Astrocyte (in vitro differentiated cells and primary cell): Measurements from ENCODE around the gene STK40. TPM values are rescaled to one million over a fixed set of nuclear protein-coding genes. Genes with fewer than 3 reads are reported as not detected.

Experiments
- DNase-seq: peaks from one replicate; pipeline ENCODE4 v3.0.0-alpha.2; 2010; ENCODE audit warnings: low read depth
- FAIRE-seq: peaks from 2 replicates; lab custom pipeline; 2011; peaks lifted over from hg19 to GRCh38; lab: Jason Lieb, UNC
- H2AFZ ChIP-seq: 2 replicates; pipeline ENCODE4 v1.6.0; 2012; ENCODE audit warnings: low read depth, low read length, inconsistent platforms
- H3K27ac ChIP-seq: 2 replicates; pipeline ENCODE4 v1.5.1; 2011; ENCODE audit warnings: low read depth, low read length, inconsistent platforms
- H3K27me3 ChIP-seq: 2 replicates; pipeline ENCODE4 v1.6.0; 2011; ENCODE audit warnings: low read length, inconsistent platforms; ENCODE audit not compliant: insufficient read depth
- H3K36me3 ChIP-seq: 2 replicates; pipeline ENCODE4 v1.5.1; 2011; ENCODE audit warnings: low read length, inconsistent platforms; ENCODE audit not compliant: insufficient read depth
- H3K4me1 ChIP-seq: 2 replicates; pipeline ENCODE4 v1.5.1; 2011; ENCODE audit warnings: low read length, inconsistent platforms; ENCODE audit not compliant: insufficient read depth
- H3K4me2 ChIP-seq: 2 replicates; pipeline ENCODE4 v1.6.0; 2012; ENCODE audit warnings: low read length, inconsistent platforms
- H3K4me3 ChIP-seq: 2 replicates; pipeline ENCODE4 v1.5.1; 2011; ENCODE audit warnings: low read depth, mild to moderate bottlenecking, low read length, inconsistent platforms; ENCODE audit not compliant: insufficient read depth
- H3K79me2 ChIP-seq: 2 replicates; pipeline ENCODE4 v1.6.0; 2012; ENCODE audit warnings: mild to moderate bottlenecking, low read length, inconsistent platforms; ENCODE audit not compliant: insufficient read depth
- H3K9ac ChIP-seq: 2 replicates; pipeline ENCODE4 v1.6.0; 2012; ENCODE audit warnings: mild to moderate bottlenecking, low read length, inconsistent platforms
- H3K9me3 ChIP-seq: 2 replicates; pipeline ENCODE4 v1.5.1; 2012; ENCODE audit warnings: low read depth, mild to moderate bottlenecking, low read length, inconsistent platforms; ENCODE audit not compliant: insufficient read depth
- H4K20me1 ChIP-seq: 2 replicates; pipeline ENCODE4 v1.6.0; 2012; ENCODE audit warnings: low read length, inconsistent platforms; ENCODE audit not compliant: insufficient read depth
- H3K27ac Mint-ChIP-seq: one replicate; pipeline ENCODE4 v1.8.0; 2021; ENCODE audit warnings: mild to moderate bottlenecking, mixed read lengths; ENCODE audit not compliant: unreplicated experiment
- H3K27me3 Mint-ChIP-seq: one replicate; pipeline ENCODE4 v1.8.0; 2021; ENCODE audit warnings: low read depth, mixed read lengths; ENCODE audit not compliant: unreplicated experiment
- H3K36me3 Mint-ChIP-seq: one replicate; pipeline ENCODE4 v1.8.0; 2021; ENCODE audit warnings: low read depth, mixed read lengths; ENCODE audit not compliant: unreplicated experiment
- H3K4me1 Mint-ChIP-seq: one replicate; pipeline ENCODE4 v1.8.0; 2021; ENCODE audit warnings: low read depth, mixed read lengths; ENCODE audit not compliant: unreplicated experiment
- H3K4me3 Mint-ChIP-seq: one replicate; pipeline ENCODE4 v1.8.0; 2021; ENCODE audit warnings: mild to moderate bottlenecking, moderate library complexity, mixed read lengths; ENCODE audit not compliant: unreplicated experiment
- H3K9me3 Mint-ChIP-seq: one replicate; pipeline ENCODE4 v1.8.0; 2021; ENCODE audit warnings: mild to moderate bottlenecking, mixed read lengths; ENCODE audit not compliant: unreplicated experiment
- EZH2 ChIP-seq: IDR thresholded peaks from 2 replicates; pipeline ENCODE4 v1.6.1; 2012; ENCODE audit warnings: mild to moderate bottlenecking, low read length, inconsistent platforms; ENCODE audit not compliant: insufficient read depth
- total RNA-seq: library from RNA; stranded (reverse); gene quantifications from 2 replicates; pipeline ENCODE4 v1.2.1, GENCODE V29; 2021
- TF ChIP-seq, protein P1 (sequence below): IDR thresholded peaks from 2 replicates; pipeline ENCODE4 v1.5.1; 2011; ENCODE audit warnings: low read depth, mild to moderate bottlenecking, inconsistent platforms, low read length, moderate library complexity; ENCODE audit not compliant: insufficient read depth

STK40 gene
- total RNA-seq, 1 donor from 2014 or later: 71.1 TPM

DNA sequence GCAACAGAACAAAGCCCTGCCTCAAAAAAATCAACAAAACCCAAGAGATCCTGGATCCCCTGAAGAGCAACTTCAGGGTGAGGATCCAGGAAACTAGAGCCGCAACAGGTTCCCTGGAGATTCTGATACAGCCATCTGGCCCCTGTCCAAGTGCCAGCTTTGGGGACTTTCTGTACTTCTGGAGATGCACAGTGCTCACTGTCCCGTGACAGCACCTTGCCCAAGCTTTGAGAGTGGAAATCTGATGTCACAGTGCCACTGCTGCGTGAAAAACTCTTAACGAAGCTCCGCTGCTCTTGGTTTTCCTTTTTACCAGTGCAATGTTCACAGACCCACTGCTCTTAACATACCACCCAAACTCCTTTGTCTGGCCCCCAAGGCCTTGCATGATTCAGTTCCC, 26.3 kb downstream of the STK40 start:
- FAIRE-seq (no peak), DNase-seq (no peak)
- peaks cover 61% of the 10 kb centered on the region for H3K79me2 ChIP-seq
- no peak overlapping the region for H3K4me2 ChIP-seq
- H3K36me3 ChIP-seq: peaks cover 34% of the 10 kb centered on the region
- H2AFZ ChIP-seq: no peak overlapping the region
- no peak for TF ChIP-seq EZH2
- TF ChIP-seq, protein P1, sequence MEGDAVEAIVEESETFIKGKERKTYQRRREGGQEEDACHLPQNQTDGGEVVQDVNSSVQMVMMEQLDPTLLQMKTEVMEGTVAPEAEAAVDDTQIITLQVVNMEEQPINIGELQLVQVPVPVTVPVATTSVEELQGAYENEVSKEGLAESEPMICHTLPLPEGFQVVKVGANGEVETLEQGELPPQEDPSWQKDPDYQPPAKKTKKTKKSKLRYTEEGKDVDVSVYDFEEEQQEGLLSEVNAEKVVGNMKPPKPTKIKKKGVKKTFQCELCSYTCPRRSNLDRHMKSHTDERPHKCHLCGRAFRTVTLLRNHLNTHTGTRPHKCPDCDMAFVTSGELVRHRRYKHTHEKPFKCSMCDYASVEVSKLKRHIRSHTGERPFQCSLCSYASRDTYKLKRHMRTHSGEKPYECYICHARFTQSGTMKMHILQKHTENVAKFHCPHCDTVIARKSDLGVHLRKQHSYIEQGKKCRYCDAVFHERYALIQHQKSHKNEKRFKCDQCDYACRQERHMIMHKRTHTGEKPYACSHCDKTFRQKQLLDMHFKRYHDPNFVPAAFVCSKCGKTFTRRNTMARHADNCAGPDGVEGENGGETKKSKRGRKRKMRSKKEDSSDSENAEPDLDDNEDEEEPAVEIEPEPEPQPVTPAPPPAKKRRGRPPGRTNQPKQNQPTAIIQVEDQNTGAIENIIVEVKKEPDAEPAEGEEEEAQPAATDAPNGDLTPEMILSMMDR: no peak
- H3K9me3 ChIP-seq: no peaks in the 10 kb centered on the region
- Mint-ChIP-seq H3K4me3 (no peak overlapping the region), H3K27ac (no peak overlapping the region), H3K9me3 (peaks cover 2% of the 10 kb centered on the region), H3K4me1 (peaks cover 12% of the 10 kb centered on the region), H3K27me3 (no peaks in the 10 kb centered on the region), H3K36me3 (peaks cover 37% of the 10 kb centered on the region)
- no peak overlapping the region for H3K9ac ChIP-seq
- no peaks in the 10 kb centered on the region for H3K4me1 ChIP-seq
- H3K4me3 ChIP-seq: no peak overlapping the region
- no peak overlapping the region for H3K27ac ChIP-seq
- peaks cover 40% of the 10 kb centered on the region for H4K20me1 ChIP-seq
- H3K27me3 ChIP-seq: no peaks in the 10 kb centered on the region

GRCh38 chr1:36358514-36359084, 27.1 kb downstream of the STK40 start:
- DNase-seq: no peak
- Mint-ChIP-seq H3K36me3 (peaks cover 41% of the 10 kb centered on the region), H3K27me3 (no peaks in the 10 kb centered on the region), H3K4me1 (peaks cover 17% of the 10 kb centered on the region), H3K9me3 (peaks cover 2% of the 10 kb centered on the region), H3K4me3 (no peak overlapping the region), H3K27ac (peak overlapping the region; percentile 7)
- Histone ChIP-seq H3K4me2 (no peak overlapping the region), H3K9ac (no peak overlapping the region), H3K4me1 (peaks cover 1% of the 10 kb centered on the region), H3K27me3 (no peaks in the 10 kb centered on the region), H3K4me3 (no peak overlapping the region), H3K36me3 (peaks cover 40% of the 10 kb centered on the region), H2AFZ (no peak overlapping the region), H4K20me1 (peaks cover 40% of the 10 kb centered on the region), H3K79me2 (peaks cover 56% of the 10 kb centered on the region), H3K27ac (no peak overlapping the region), H3K9me3 (no peaks in the 10 kb centered on the region)
- no peak for FAIRE-seq
- TF ChIP-seq, protein P1: no peak

GRCh38 chr1:36355811-36356210, 29.9 kb downstream of the STK40 start:
- Histone ChIP-seq H3K4me1 (peaks cover 29% of the 10 kb centered on the region), H3K4me2 (no peak overlapping the region), H3K9me3 (no peaks in the 10 kb centered on the region), H3K9ac (no peak overlapping the region), H3K36me3 (peaks cover 30% of the 10 kb centered on the region), H2AFZ (no peak overlapping the region), H3K79me2 (peaks cover 32% of the 10 kb centered on the region), H3K27me3 (no peaks in the 10 kb centered on the region), H3K4me3 (no peak overlapping the region), H3K27ac (no peak overlapping the region), H4K20me1 (peaks cover 22% of the 10 kb centered on the region)
- H3K4me3 Mint-ChIP-seq: no peak overlapping the region
- FAIRE-seq (no peak), DNase-seq (no peak)
- peaks cover 2% of the 10 kb centered on the region for H3K9me3 Mint-ChIP-seq
- peaks cover 44% of the 10 kb centered on the region for H3K4me1 Mint-ChIP-seq
- H3K27me3 Mint-ChIP-seq: no peaks in the 10 kb centered on the region
- peaks cover 43% of the 10 kb centered on the region for H3K36me3 Mint-ChIP-seq
- H3K27ac Mint-ChIP-seq: no peak overlapping the region
- no peak for TF ChIP-seq EZH2
